Progenitor cell of endocrine pancreas (in vitro differentiated cells): ENCODE results near the gene MAST2. TPM values are rescaled to one million over a fixed set of nuclear protein-coding genes. Genes with fewer than 3 reads are reported as not detected.

Source experiments
- DNase-seq: peaks from one replicate; pipeline ENCODE4 v3.0.0; 2021; ENCODE audit warnings: low spot score; ENCODE audit not compliant: unreplicated experiment
- H3K27ac Mint-ChIP-seq: 2 replicates; pipeline ENCODE4 v1.8.0; 2021; ENCODE audit warnings: mild to moderate bottlenecking, moderate library complexity, mixed read lengths
- H3K27me3 Mint-ChIP-seq: 2 replicates; pipeline ENCODE4 v1.8.0; 2021; ENCODE audit warnings: mixed read lengths
- H3K36me3 Mint-ChIP-seq: 2 replicates; pipeline ENCODE4 v1.8.0; 2022; ENCODE audit warnings: mixed read lengths; ENCODE audit not compliant: insufficient read depth
- H3K4me1 Mint-ChIP-seq: 2 replicates; pipeline ENCODE4 v1.8.0; 2021; ENCODE audit warnings: low read depth, mixed read lengths
- H3K4me3 Mint-ChIP-seq: 2 replicates; pipeline ENCODE4 v1.8.0; 2021; ENCODE audit warnings: low read depth, mild to moderate bottlenecking, moderate library complexity, mixed read lengths
- H3K9me3 Mint-ChIP-seq: 2 replicates; pipeline ENCODE4 v1.8.0; 2021; ENCODE audit warnings: low read depth, mixed read lengths
- total RNA-seq: library from RNA; stranded (reverse); gene quantifications from 2 replicates; pipeline ENCODE4 v1.2.1, GENCODE V29; 2021
- TF ChIP-seq, protein P1 (sequence below): fragments of 200-600 bp; sonication (generic); IDR thresholded peaks from one replicate; pipeline ENCODE4 v1.5.0; 2021; ENCODE audit warnings: antibody characterized with exemption, mild to moderate bottlenecking; ENCODE audit not compliant: unreplicated experiment

The MAST2 gene
- total RNA-seq, 1 donor from 2014 or later, result 47.8 TPM

DNA sequence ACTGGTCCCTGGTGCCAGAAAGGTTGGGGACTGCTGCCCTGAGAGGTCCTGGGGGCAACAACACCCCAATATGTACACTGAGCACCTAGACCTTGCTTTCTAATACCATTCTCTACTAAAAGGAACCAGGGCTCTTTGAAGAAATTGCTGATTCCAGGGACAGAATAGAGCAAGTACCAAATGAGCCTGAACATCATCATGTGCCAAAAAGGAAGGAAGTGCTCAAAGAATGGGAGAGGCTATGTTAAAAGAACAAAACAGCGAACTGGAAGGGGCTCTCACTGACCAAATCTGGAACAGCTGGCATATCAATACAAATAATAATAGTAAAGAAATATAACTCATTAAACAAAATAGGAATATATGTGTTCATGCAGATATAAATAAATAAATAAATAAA is 278.2 kb downstream of the MAST2 start:
- peaks cover 9% of the 10 kb centered on the region for H3K36me3 Mint-ChIP-seq
- H3K27ac Mint-ChIP-seq, result no peak overlapping the region
- no peaks in the 10 kb centered on the region for H3K27me3 Mint-ChIP-seq
- peaks cover 11% of the 10 kb centered on the region for H3K9me3 Mint-ChIP-seq
- no peak overlapping the region for H3K4me3 Mint-ChIP-seq
- TF ChIP-seq, protein P1, sequence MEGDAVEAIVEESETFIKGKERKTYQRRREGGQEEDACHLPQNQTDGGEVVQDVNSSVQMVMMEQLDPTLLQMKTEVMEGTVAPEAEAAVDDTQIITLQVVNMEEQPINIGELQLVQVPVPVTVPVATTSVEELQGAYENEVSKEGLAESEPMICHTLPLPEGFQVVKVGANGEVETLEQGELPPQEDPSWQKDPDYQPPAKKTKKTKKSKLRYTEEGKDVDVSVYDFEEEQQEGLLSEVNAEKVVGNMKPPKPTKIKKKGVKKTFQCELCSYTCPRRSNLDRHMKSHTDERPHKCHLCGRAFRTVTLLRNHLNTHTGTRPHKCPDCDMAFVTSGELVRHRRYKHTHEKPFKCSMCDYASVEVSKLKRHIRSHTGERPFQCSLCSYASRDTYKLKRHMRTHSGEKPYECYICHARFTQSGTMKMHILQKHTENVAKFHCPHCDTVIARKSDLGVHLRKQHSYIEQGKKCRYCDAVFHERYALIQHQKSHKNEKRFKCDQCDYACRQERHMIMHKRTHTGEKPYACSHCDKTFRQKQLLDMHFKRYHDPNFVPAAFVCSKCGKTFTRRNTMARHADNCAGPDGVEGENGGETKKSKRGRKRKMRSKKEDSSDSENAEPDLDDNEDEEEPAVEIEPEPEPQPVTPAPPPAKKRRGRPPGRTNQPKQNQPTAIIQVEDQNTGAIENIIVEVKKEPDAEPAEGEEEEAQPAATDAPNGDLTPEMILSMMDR, result no peak
- peaks cover under 1% of the 10 kb centered on the region for H3K4me1 Mint-ChIP-seq
- no peak for DNase-seq

DNA sequence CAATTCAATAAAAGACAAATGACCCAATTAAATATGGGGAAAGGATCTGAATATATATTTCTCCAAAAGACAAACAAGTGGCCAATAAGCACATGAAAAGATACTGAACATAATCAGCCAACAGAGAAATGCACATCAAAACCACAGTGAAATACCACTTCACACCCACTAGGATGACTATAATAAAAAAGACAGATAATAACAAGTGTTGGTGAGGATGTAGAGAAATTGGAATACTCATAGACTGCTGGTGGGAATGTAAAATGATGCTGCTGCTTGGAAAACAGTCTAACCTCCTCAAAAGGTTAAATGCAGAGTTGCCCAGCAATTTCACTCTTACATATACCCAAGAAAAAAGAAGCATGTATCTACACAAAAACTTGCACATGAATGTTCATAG is 280.2 kb downstream of the MAST2 start:
- H3K36me3 Mint-ChIP-seq, result peaks cover 10% of the 10 kb centered on the region
- TF ChIP-seq, protein P1, result no peak
- H3K4me3 Mint-ChIP-seq, result no peak overlapping the region
- no peak overlapping the region for H3K27ac Mint-ChIP-seq
- no peaks in the 10 kb centered on the region for H3K27me3 Mint-ChIP-seq
- H3K4me1 Mint-ChIP-seq, result peaks cover 8% of the 10 kb centered on the region
- peaks cover 11% of the 10 kb centered on the region for H3K9me3 Mint-ChIP-seq
- no peak for DNase-seq

DNA sequence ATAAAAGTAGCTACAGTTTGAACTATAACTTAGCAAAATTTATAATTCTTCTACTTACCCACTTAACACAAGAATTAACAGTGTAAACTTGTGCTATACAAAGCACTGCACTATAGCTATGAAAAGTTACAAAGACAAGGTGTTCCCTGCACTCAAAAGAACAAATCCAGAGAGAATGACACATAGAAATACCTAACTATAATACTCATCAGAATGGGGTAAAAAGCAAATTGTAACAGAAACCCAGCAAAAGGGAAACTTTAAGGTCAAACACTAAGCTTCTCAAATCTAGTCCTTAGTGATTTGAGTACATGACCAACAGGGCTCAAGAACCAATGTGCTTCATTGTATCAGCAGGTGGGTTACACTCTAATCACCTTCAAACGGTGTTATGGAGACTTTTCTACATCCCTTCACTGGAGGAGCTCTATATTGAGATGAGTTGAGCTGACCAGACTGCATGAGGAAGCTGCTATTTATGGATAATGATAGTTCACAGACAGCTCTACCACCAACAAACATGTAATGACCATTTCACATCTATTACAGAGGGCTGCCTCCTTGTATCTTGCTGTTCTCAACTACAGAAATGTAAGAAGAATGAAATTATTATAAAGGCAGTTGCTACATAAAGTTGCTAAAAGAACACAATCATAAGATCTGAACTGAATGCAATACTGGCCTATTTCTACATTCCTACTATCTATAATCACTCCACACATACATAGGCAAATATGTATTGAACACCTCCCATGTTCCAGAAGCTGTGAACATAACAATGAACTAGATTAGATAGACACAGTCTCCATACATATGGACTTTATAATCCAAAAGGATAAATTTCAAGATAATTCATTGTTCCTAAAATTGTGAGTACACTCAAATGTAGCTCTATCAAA is 281.4 kb downstream of the MAST2 start:
- Mint-ChIP-seq H3K36me3 (peaks cover 10% of the 10 kb centered on the region), H3K4me3 (no peak overlapping the region), H3K9me3 (peaks cover 11% of the 10 kb centered on the region), H3K27ac (no peak overlapping the region), H3K4me1 (peaks cover 12% of the 10 kb centered on the region), H3K27me3 (no peaks in the 10 kb centered on the region)
- TF ChIP-seq, protein P1, result no peak
- DNase-seq, result no peak

Other genes starting within 250 kb of the MAST2 start
- 250 and 258 TPM in 2 replicates for gene NASP, start 219.6 kb upstream of the MAST2 start, total RNA-seq
- 5.8 and 6.1 TPM in 2 replicates for gene CCDC17, start 179.6 kb upstream of the MAST2 start, total RNA-seq
- 137 and 153 TPM in 2 replicates for gene GPBP1L1, start 117.1 kb upstream of the MAST2 start, total RNA-seq
- gene TMEM69, start 115.4 kb upstream of the MAST2 start, total RNA-seq, result 28.1 and 28.8 TPM in 2 replicates
- 18.6 and 21.0 TPM in 2 replicates for gene IPP, start 53.0 kb upstream of the MAST2 start, total RNA-seq